ENCODE measurements around the gene SFXN2. TPM values are rescaled to one million over a fixed set of nuclear protein-coding genes. Genes with fewer than 3 reads are reported as not detected.
A peak's percentile ranks its signal among the peaks of the same experiment; 100 is the strongest.
"Not testable (repeated sequence)": the region's sequence is repeated elsewhere in the genome, so short reads cannot be mapped to it uniquely, and the experiment has no call there.

Gene SFXN2
- total RNA-seq, 2 experiments from 2014 or later: 22.2 TPM

- POLR2A ChIA-PET: no interaction called here
- Mint-ChIP-seq H3K27ac (no peak overlapping the region), H3K4me3 (no peak overlapping the region), H3K9me3 (ENCODE audit: insufficient read depth) (peaks cover 4% of the 10 kb centered on the region), H3K27me3 (ENCODE audit: low read depth) (no peaks in the 10 kb centered on the region), H3K36me3 (ENCODE audit: low read depth) (peaks cover 10% of the 10 kb centered on the region), H3K4me1 (ENCODE audit: low read depth) (peaks cover 37% of the 10 kb centered on the region)
- DNase-seq: no peak
- CTCF ChIA-PET: interaction anchor here (1.2 to 4.0 kb wide), 4 partner anchors 10 to 27 kb away, joined by 3 to 23 read pairs (median 12); partner anchors contain the start of genes ARL3 and SFXN2
- no peak for ATAC-seq
Measured at GRCh38 chr10:102741726-102742237, 27.3 kb downstream of the SFXN2 start.

GRCh38 chr10:102742313-102742712 lies 27.9 kb downstream of the SFXN2 start:
- H3K9me3 Mint-ChIP-seq (ENCODE audit: insufficient read depth); H3K27ac Mint-ChIP-seq; POLR2A ChIA-PET; H3K27me3 Mint-ChIP-seq (ENCODE audit: low read depth); DNase-seq; ATAC-seq; H3K4me3 Mint-ChIP-seq: not testable (repeated sequence)
- CTCF ChIA-PET: interaction anchor here (1.6 to 4.0 kb wide), 3 partner anchors 11 to 72 kb away, joined by 7 to 23 read pairs (median 15); partner anchors contain the start of genes ARL3 and SFXN2
- Mint-ChIP-seq H3K36me3 (ENCODE audit: low read depth) (peaks cover 10% of the 10 kb centered on the region), H3K4me1 (ENCODE audit: low read depth) (peaks cover 39% of the 10 kb centered on the region)

GRCh38 chr10:102743078-102743587 lies 28.7 kb downstream of the SFXN2 start:
- H3K4me3 Mint-ChIP-seq: peak overlapping the region; percentile 100
- CTCF ChIA-PET: interaction anchor here (0.6 to 4.0 kb wide), 7 partner anchors 10 to 513 kb away, joined by 3 to 23 read pairs (median 7); partner anchors contain the start of genes ARL3, SFXN2 and TRIM8
- ATAC-seq (no peak), DNase-seq (no peak)
- H3K9me3 Mint-ChIP-seq (ENCODE audit: insufficient read depth): peaks cover 4% of the 10 kb centered on the region
- H3K27me3 Mint-ChIP-seq (ENCODE audit: low read depth): no peaks in the 10 kb centered on the region
- peaks cover 10% of the 10 kb centered on the region for H3K36me3 Mint-ChIP-seq (ENCODE audit: low read depth)
- POLR2A ChIA-PET: interaction anchor here (0.7 to 1.6 kb wide), 6 partner anchors 9 to 514 kb away, joined by 3 to 4 read pairs (median 3); partner anchors contain the start of genes ARL3 and SFXN2
- peaks cover 39% of the 10 kb centered on the region for H3K4me1 Mint-ChIP-seq (ENCODE audit: low read depth)
- peak overlapping the region; percentile 97 for H3K27ac Mint-ChIP-seq

GRCh38 chr10:102743588-102744373 lies 29.3 kb downstream of the SFXN2 start, which contains the start of gene WBP1L:
TSS of gene WBP1L (plus strand) at chr10:102743948. CDS start at chr10:102744054, 106 bp downstream.
- H3K4me3 Mint-ChIP-seq: peak within 1 kb of the TSS; percentile 100
- POLR2A ChIA-PET: interaction anchor here (0.7 to 1.6 kb wide), 9 partner anchors 9 to 514 kb away, joined by 3 to 5 read pairs (median 3); partner anchors contain the start of genes ARL3 and SFXN2
- peaks cover 16% of the 10 kb centered on the region for H3K36me3 Mint-ChIP-seq (ENCODE audit: low read depth)
- CTCF ChIA-PET: interaction anchor here (0.6 to 4.0 kb wide), 10 partner anchors 9 to 514 kb away, joined by 3 to 23 read pairs (median 4); partner anchors contain the start of genes ARL3, SFXN2 and TRIM8
- peaks cover 46% of the 10 kb centered on the region for H3K4me1 Mint-ChIP-seq (ENCODE audit: low read depth)
- H3K9me3 Mint-ChIP-seq (ENCODE audit: insufficient read depth): peaks cover 4% of the 10 kb centered on the region
- peak within 1 kb of the TSS; percentile 97 for H3K27ac Mint-ChIP-seq
- H3K27me3 Mint-ChIP-seq (ENCODE audit: low read depth): no peaks in the 10 kb centered on the region
- peak; percentile 99 for ATAC-seq
- peak; percentile 97 for DNase-seq

GRCh38 chr10:102744374-102745051 lies 30.1 kb downstream of the SFXN2 start:
- ChIA-PET CTCF (interaction anchor here (0.6 to 4.0 kb wide), 8 partner anchors 9 to 240 kb away, joined by 3 to 23 read pairs (median 4); partner anchors contain the start of genes ARL3, SFXN2 and TRIM8), POLR2A (interaction anchor here (0.9 to 1.6 kb wide), 4 partner anchors 16 to 31 kb away, joined by 3 to 5 read pairs (median 3); no protein-coding TSS in a partner anchor)
- peaks cover 18% of the 10 kb centered on the region for H3K36me3 Mint-ChIP-seq (ENCODE audit: low read depth)
- H3K27ac Mint-ChIP-seq: peak overlapping the region; percentile 97
- peak; percentile 31 for DNase-seq
- ATAC-seq: peak; percentile 31
- H3K4me1 Mint-ChIP-seq (ENCODE audit: low read depth): peaks cover 47% of the 10 kb centered on the region
- peaks cover 4% of the 10 kb centered on the region for H3K9me3 Mint-ChIP-seq (ENCODE audit: insufficient read depth)
- H3K27me3 Mint-ChIP-seq (ENCODE audit: low read depth): no peaks in the 10 kb centered on the region
- peak overlapping the region; percentile 100 for H3K4me3 Mint-ChIP-seq

GRCh38 chr10:102745157-102745556 lies 30.7 kb downstream of the SFXN2 start:
- CTCF ChIA-PET: interaction anchor here (0.8 to 4.0 kb wide), 4 partner anchors 8 to 75 kb away, joined by 3 to 23 read pairs (median 10); partner anchors contain the start of genes ARL3 and SFXN2
- peak overlapping the region; percentile 97 for H3K27ac Mint-ChIP-seq

GRCh38 chr10:102752266-102752930 lies 38.0 kb downstream of the SFXN2 start:
- ChIA-PET POLR2A (no interaction called here), CTCF (interaction anchor here (0.7 to 2.8 kb wide), 9 partner anchors 9 to 149 kb away, joined by 3 to 23 read pairs (median 5); partner anchors contain the start of gene WBP1L)

More at GRCh38 chr10:102745157-102745556, 30.7 kb downstream of the SFXN2 start:
- H3K4me1 Mint-ChIP-seq (ENCODE audit: low read depth): peaks cover 47% of the 10 kb centered on the region
- H3K36me3 Mint-ChIP-seq (ENCODE audit: low read depth): peaks cover 18% of the 10 kb centered on the region
- DNase-seq (no peak), ATAC-seq (no peak)
- peaks cover 4% of the 10 kb centered on the region for H3K9me3 Mint-ChIP-seq (ENCODE audit: insufficient read depth)
- POLR2A ChIA-PET: interaction anchor here (1.0 to 1.1 kb wide), 2 partner anchors 19 to 32 kb away, joined by 3 read pairs; no protein-coding TSS in a partner anchor
- H3K4me3 Mint-ChIP-seq: peak overlapping the region; percentile 100
- H3K27me3 Mint-ChIP-seq (ENCODE audit: low read depth): no peaks in the 10 kb centered on the region

GRCh38 chr10:102752934-102753664 lies 38.7 kb downstream of the SFXN2 start:
- POLR2A ChIA-PET: no interaction called here
- CTCF ChIA-PET: interaction anchor here (0.7 to 2.8 kb wide), 17 partner anchors 9 to 256 kb away, joined by 3 to 23 read pairs (median 4); partner anchors contain the start of gene WBP1L
- DNase-seq: peak; percentile 53

More at GRCh38 chr10:102752266-102752930, 38.0 kb downstream of the SFXN2 start:
- H3K36me3 Mint-ChIP-seq (ENCODE audit: low read depth): peaks cover 17% of the 10 kb centered on the region
- no peak for DNase-seq
- H3K27me3 Mint-ChIP-seq (ENCODE audit: low read depth): no peaks in the 10 kb centered on the region
- H3K4me3 Mint-ChIP-seq: no peak overlapping the region
- no peak for ATAC-seq
- H3K9me3 Mint-ChIP-seq (ENCODE audit: insufficient read depth): no peaks in the 10 kb centered on the region
- H3K27ac Mint-ChIP-seq: no peak overlapping the region
- H3K4me1 Mint-ChIP-seq (ENCODE audit: low read depth): peaks cover 40% of the 10 kb centered on the region

GRCh38 chr10:102753718-102754117 lies 39.3 kb downstream of the SFXN2 start:
- CTCF ChIA-PET: interaction anchor here (0.7 to 2.8 kb wide), 16 partner anchors 10 to 255 kb away, joined by 3 to 23 read pairs (median 4); partner anchors contain the start of gene WBP1L
- H3K27ac Mint-ChIP-seq: no peak overlapping the region
- POLR2A ChIA-PET: no interaction called here
- H3K36me3 Mint-ChIP-seq (ENCODE audit: low read depth): peaks cover 15% of the 10 kb centered on the region
- no peaks in the 10 kb centered on the region for H3K9me3 Mint-ChIP-seq (ENCODE audit: insufficient read depth)
- no peaks in the 10 kb centered on the region for H3K27me3 Mint-ChIP-seq (ENCODE audit: low read depth)
- ATAC-seq (no peak), DNase-seq (no peak)
- H3K4me1 Mint-ChIP-seq (ENCODE audit: low read depth): peaks cover 42% of the 10 kb centered on the region
- no peak overlapping the region for H3K4me3 Mint-ChIP-seq

More at GRCh38 chr10:102752934-102753664, 38.7 kb downstream of the SFXN2 start:
- no peak overlapping the region for H3K27ac Mint-ChIP-seq
- no peaks in the 10 kb centered on the region for H3K27me3 Mint-ChIP-seq (ENCODE audit: low read depth)
- peak; percentile 84 for ATAC-seq
- no peaks in the 10 kb centered on the region for H3K9me3 Mint-ChIP-seq (ENCODE audit: insufficient read depth)
- no peak overlapping the region for H3K4me3 Mint-ChIP-seq
- H3K4me1 Mint-ChIP-seq (ENCODE audit: low read depth): peaks cover 41% of the 10 kb centered on the region
- peaks cover 17% of the 10 kb centered on the region for H3K36me3 Mint-ChIP-seq (ENCODE audit: low read depth)

GRCh38 chr10:102757323-102757722 lies 42.9 kb downstream of the SFXN2 start:
- Mint-ChIP-seq H3K27ac (no peak overlapping the region), H3K9me3 (ENCODE audit: insufficient read depth) (no peaks in the 10 kb centered on the region), H3K36me3 (ENCODE audit: low read depth) (peaks cover 18% of the 10 kb centered on the region), H3K4me1 (ENCODE audit: low read depth) (peaks cover 36% of the 10 kb centered on the region), H3K4me3 (no peak overlapping the region), H3K27me3 (ENCODE audit: low read depth) (no peaks in the 10 kb centered on the region)
- ChIA-PET POLR2A (no interaction called here), CTCF (no interaction called here)
- DNase-seq (no peak), ATAC-seq (peak; percentile 36)

All from activated CD8-positive, alpha-beta T cell treated with anti-CD3 and anti-CD28 coated beads, Interleukin-2, amount 10 ng/mL, durations not matched to agents 7 days and 5 days (primary cell).